HFFc6 (cell line): ENCODE measurements around the gene PITRM1. TPM values are rescaled to one million over a fixed set of nuclear protein-coding genes. Genes with fewer than 3 reads are reported as not detected.

Experiments
- DNase-seq: peaks from one replicate; pipeline ENCODE4 v3.0.0-alpha.2; 2018
- H3K27ac Mint-ChIP-seq: 2 replicates; pipeline ENCODE4 v1.8.0; 2020; ENCODE audit warnings: mild to moderate bottlenecking, mixed read lengths
- H3K27me3 Mint-ChIP-seq: 2 replicates; pipeline ENCODE4 v1.8.0; 2021; ENCODE audit warnings: mild to moderate bottlenecking, moderate library complexity, mixed read lengths; ENCODE audit not compliant: insufficient read depth
- H3K36me3 Mint-ChIP-seq: 2 replicates; pipeline ENCODE4 v1.8.0; 2021; ENCODE audit warnings: low read depth, mixed read lengths
- H3K4me1 Mint-ChIP-seq: 2 replicates; pipeline ENCODE4 v1.8.0; 2020; ENCODE audit warnings: low read depth, mixed read lengths
- H3K4me3 Mint-ChIP-seq: 2 replicates; pipeline ENCODE4 v1.8.0; 2020; ENCODE audit warnings: mild to moderate bottlenecking, moderate library complexity, mixed read lengths
- H3K9me3 Mint-ChIP-seq: 2 replicates; pipeline ENCODE4 v1.8.0; 2020; ENCODE audit warnings: mild to moderate bottlenecking, mixed read lengths
- CTCF ChIP-seq: fragments of 200-600 bp; sonication (generic); IDR thresholded peaks from 2 replicates; pipeline ENCODE4 v1.5.0; 2021; ENCODE audit warnings: antibody characterized with exemption, mild to moderate bottlenecking
- total RNA-seq, 6 experiments: library from RNA; stranded (reverse); fragmentation: NEBNext Ultra II Directional; extraction: Animal tissue kit (Norgen Biotek cat#: 25700); gene quantifications; 2 replicates in 1 of 6; 3 replicates in 5 of 6; pipeline ENCODE4 v1.2.3, GENCODE V29; 2021

The PITRM1 gene
- total RNA-seq, 6 experiments from 2014 or later: 106 to 124 (median 112) TPM

GRCh38 chr10:3105905-3106304 lies 66.7 kb downstream of the PITRM1 start:
- Mint-ChIP-seq H3K36me3 (peaks cover 38% of the 10 kb centered on the region), H3K27ac (no peak overlapping the region), H3K4me3 (no peak overlapping the region), H3K27me3 (peaks cover 2% of the 10 kb centered on the region; the same call in 1 of the 2 replicates), H3K4me1 (no peaks in the 10 kb centered on the region), H3K9me3 (no peaks in the 10 kb centered on the region)
- no peak for TF ChIP-seq CTCF
- DNase-seq: no peak

GRCh38 chr10:3105166-3105565 lies 67.4 kb downstream of the PITRM1 start:
- Mint-ChIP-seq H3K27ac (no peak overlapping the region), H3K9me3 (no peaks in the 10 kb centered on the region), H3K36me3 (peaks cover 36% of the 10 kb centered on the region), H3K4me1 (no peaks in the 10 kb centered on the region), H3K27me3 (peaks cover 2% of the 10 kb centered on the region; the same call in 1 of the 2 replicates), H3K4me3 (no peak overlapping the region)
- no peak for TF ChIP-seq CTCF
- DNase-seq: no peak

- Mint-ChIP-seq H3K27ac (no peak overlapping the region), H3K27me3 (0 out of 2 replicates have a peak, but pooled peaks cover 2% of the 10 kb centered on the region), H3K9me3 (no peaks in the 10 kb centered on the region), H3K4me1 (peaks cover 6% of the 10 kb centered on the region), H3K36me3 (peaks cover 39% of the 10 kb centered on the region), H3K4me3 (no peak overlapping the region)
- DNase-seq: no peak
- TF ChIP-seq CTCF: no peak
Measured at GRCh38 chr10:3104251-3104918, 68.2 kb downstream of the PITRM1 start.

- TF ChIP-seq CTCF: no peak
- DNase-seq: no peak
- 0 out of 2 replicates have a peak, but pooled peaks cover 2% of the 10 kb centered on the region for H3K27me3 Mint-ChIP-seq
- peaks cover 11% of the 10 kb centered on the region for H3K4me1 Mint-ChIP-seq
- H3K9me3 Mint-ChIP-seq: no peaks in the 10 kb centered on the region
- H3K36me3 Mint-ChIP-seq: peaks cover 44% of the 10 kb centered on the region
- no peak overlapping the region for H3K4me3 Mint-ChIP-seq
- no peak overlapping the region for H3K27ac Mint-ChIP-seq
Measured at GRCh38 chr10:3103646-3104045, 68.9 kb downstream of the PITRM1 start.

GRCh38 chr10:3102720-3103427 lies 69.7 kb downstream of the PITRM1 start:
- no peak for TF ChIP-seq CTCF
- H3K36me3 Mint-ChIP-seq: peaks cover 44% of the 10 kb centered on the region
- 0 out of 2 replicates have a peak, but pooled peaks cover 2% of the 10 kb centered on the region for H3K27me3 Mint-ChIP-seq
- no peak for DNase-seq
- no peak overlapping the region for H3K4me3 Mint-ChIP-seq
- no peaks in the 10 kb centered on the region for H3K9me3 Mint-ChIP-seq
- H3K4me1 Mint-ChIP-seq: peaks cover 11% of the 10 kb centered on the region
- H3K27ac Mint-ChIP-seq: no peak overlapping the region; the same call in 1 of the 2 replicates
